ENCODE measurements around the gene RHOBTB3.
"Not testable (repeated sequence)": the region's sequence is repeated elsewhere in the genome, so short reads cannot be mapped to it uniquely, and the experiment has no call there.

RHOBTB3 gene

DNA sequence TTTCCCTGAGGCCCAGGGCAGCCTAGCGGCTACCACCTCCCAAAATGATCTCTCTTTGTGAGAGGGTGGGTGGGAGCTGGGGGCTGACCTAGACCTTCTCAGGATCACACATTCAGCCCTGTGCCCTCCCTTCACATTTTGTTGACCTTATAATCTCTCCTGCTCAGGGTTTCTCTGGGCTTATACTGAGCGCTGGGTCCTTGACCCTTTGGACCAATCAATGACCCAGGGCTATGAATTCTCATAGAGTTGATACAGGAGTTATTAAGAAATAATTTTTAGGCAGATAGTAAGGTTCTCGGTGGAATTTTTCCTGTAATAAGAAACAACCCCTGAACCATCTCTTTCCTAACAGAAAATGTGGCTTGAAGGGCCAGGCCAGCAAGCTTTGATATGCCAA, 69.4 kb downstream of the RHOBTB3 start:
- no peak for DNase-seq (ENCODE audit: low spot score)

DNA sequence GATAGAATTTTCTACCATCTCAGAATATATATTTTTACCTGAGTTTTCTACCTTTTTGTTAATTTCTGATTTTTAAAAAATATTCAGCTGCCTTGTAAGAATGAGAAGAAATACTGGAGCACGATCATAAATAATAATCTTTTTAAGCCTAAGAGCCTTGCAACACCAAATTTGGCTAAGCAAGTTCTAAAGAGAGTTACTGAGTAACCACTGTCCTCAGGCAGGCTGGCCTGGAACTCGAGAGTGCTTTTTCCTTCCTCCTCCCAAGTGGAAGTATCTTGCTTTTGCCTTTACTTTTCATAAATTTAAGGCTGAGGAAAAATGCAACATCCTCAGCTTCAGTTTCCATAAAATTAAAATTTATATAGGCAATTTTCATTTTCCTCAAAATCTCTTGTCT, 70.4 kb downstream of the RHOBTB3 start:
- DNase-seq (ENCODE audit: low spot score): no peak

- no peak for DNase-seq (ENCODE audit: low spot score)
Measured at GRCh38 chr5:95801961-95802360, 70.8 kb downstream of the RHOBTB3 start.

DNA sequence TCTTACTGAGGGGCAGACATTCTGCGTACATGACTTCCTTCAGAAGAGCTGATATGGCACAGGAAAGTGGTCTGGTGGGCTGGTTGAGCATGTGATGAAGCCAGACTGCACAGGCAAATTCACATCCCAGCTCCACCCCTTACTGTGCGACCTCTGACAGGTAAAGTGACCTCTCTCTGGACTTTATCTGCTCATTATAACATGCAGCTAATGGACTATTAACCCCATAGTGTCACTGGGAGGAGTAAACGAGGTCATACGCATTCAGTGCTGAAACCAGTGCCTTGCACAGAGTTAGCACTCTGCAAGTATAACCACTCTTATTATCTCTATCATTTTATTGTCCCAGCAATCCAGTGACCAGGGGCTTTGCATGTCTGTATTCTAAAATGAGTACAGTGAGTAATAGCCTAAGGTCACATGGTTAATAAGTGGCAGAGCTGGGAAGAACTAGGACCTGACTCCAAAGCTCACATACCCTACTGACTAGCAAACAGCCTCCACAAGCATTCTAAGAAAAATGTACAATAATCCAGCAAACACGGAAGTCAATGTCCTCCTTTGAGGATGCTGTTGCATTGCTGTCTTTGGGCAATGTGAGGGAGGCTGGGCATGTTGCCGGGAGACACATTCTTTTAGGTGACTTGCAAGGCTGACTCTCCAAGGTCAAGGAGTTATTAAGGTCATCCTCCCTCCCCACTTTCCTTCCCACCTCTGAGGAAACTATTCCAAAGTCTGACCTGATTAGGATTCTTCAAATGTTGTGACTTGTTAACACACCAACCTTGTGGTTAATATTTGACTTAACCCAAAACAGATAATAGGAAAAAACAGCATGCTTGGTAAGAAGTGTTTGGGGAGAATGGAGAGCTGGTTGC, 72.4 kb downstream of the RHOBTB3 start:
- no peak for DNase-seq (ENCODE audit: low spot score)

DNA sequence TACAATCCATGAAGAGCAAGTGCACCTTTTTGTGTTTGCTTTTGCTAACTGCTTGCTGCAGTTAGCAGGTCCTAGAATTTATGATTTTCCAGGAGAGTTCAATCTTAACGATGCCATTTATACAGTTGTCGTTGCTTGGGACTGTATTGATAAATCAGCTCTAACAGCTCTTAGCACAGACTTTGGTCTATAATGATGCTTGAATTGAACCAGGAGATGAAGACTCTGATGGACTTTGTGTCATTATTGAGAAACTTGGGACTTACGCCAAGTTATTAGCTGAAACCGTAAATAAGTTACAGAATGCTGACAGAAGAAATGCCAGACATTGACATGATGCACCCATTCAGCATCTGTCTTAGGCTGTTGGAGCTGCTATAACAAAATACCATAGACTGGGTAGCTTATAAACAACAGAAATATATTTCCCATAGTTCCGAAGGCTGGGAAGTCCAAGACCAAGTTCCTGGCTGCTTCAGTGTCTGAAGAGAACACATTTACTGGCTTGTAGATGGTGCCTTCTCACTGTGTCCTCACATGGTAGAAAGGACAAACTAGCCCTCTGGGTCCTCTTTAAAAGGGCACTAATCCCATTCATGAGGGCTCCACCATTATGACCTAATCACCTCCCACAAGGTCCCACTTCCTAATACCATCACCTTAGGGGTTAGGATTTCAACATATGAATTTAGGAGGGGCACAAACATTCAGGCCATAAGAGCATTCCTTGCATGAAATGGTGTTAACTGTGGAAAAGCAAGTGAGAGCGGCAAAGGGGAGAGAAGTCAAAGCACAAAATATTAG, 73.8 kb downstream of the RHOBTB3 start:
- no peak for DNase-seq (ENCODE audit: low spot score)

- no peak for DNase-seq (ENCODE audit: low spot score)
Measured at GRCh38 chr5:95806687-95807086, 75.6 kb downstream of the RHOBTB3 start.

- DNase-seq (ENCODE audit: low spot score): no peak
Measured at GRCh38 chr5:95808013-95808685, 77.0 kb downstream of the RHOBTB3 start.

DNA sequence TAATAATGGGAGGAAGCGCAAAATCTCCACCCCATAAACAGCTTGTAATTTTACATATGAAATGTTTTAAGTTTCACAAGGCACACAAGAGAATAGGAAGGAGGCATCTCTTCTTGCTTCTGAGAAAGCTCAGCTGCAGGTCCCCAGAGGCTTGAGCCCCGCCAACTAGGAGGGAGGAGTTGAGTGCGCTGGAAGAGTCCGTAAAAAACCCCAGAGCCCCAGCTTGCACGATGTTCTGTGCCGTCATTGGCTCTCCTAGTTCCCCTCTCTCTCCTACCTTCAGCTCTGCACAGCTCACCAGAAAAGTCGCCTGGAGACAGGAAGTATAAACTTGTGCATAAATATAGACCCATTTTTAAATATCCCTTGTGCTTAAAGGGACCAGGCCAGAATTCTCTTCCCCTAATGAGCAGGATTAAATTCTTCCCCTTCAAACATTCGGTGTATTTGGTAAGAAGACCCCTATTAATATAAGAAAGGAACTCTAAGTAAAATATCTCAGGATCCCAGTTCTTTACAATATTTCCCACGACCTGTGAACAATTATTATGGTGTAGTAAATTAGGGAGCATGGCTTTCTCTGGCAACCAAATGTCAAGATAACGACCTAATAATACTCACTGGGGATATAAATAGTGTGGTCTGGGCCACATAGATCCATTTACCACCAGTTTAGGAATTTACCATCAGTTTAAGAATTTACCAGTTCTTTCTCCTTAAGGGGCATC, 77.7 kb downstream of the RHOBTB3 start:
- DNase-seq (ENCODE audit: low spot score): peak; percentile 61

GRCh38 chr5:95809414-95809960, 78.4 kb downstream of the RHOBTB3 start:
- peak; percentile 33 for DNase-seq (ENCODE audit: low spot score)

DNA sequence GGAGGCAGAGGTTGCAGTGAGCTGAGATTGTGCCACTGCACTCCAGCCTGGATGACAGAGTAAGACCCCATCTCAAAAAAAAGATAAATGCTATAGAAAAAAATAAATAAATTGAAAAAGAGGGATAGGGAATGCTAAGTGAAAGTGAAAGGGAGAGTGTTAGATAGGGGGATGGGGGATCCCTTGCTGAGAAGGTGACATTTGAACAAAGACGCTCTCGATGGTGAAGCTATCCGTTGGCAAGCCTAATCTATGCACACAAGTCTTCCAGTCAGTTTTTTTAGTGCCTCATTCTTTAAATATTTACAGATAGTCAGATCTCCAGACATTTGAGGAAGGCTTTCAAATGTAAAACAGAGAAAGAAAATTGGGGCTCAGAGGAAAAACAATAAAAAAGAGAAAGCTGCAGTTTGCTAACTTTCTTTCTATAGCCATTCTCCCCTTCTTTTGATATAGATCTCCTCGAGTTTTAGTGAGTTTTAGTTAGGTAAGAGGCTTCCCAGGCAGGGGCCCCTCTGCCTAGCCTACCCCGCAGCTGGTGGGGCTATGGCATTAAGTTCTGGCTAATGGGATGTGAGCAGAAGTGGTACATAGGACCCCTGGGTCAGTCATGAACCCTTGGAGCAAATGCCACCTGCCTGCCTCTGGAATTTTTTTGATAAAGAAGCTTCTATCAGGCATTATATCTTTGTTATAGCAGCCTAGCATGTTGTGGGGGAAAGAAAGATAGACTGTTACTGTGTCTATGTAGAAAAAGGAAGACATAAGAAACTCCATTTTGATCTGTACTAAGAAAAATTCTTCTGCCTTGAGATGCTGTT, 79.4 kb downstream of the RHOBTB3 start:
- DNase-seq (ENCODE audit: low spot score): no peak

GRCh38 chr5:95811126-95811423, 79.9 kb downstream of the RHOBTB3 start:
- DNase-seq (ENCODE audit: low spot score): not testable (repeated sequence)

- DNase-seq (ENCODE audit: low spot score): not testable (repeated sequence)
Measured at GRCh38 chr5:95811461-95812073, 80.4 kb downstream of the RHOBTB3 start.

GRCh38 chr5:95812074-95812471, 80.9 kb downstream of the RHOBTB3 start:
- no peak for DNase-seq (ENCODE audit: low spot score)

GRCh38 chr5:95813035-95813434, 81.9 kb downstream of the RHOBTB3 start:
- DNase-seq (ENCODE audit: low spot score): not testable (repeated sequence)

DNA sequence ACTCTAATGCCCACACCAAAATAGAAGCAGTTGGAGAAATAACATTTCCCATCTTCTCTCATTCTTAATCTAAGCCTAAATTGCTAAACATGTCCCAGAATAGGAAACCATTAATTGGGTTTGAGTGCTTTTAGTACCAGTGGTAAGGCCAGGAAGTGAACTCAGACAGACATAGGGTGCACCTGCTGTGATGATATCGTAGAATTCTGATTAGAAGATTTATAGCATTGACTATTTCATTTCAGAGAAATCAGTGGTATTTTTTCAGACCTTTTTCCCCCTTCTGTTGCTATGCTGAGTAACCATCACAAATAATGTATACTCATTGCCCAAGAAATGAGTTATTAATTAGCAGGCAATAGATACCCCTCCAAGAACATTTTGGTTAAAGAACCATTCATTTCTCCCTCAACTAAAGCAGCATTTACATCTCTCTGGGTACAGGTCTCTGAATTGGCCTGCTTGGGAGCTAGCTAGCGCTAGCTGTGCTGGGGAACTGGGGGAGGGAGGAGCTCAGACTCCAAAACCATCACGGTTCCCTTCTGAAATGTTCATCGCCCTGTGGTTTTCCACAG, 84.1 kb downstream of the RHOBTB3 start:
- no peak for DNase-seq (ENCODE audit: low spot score)

DNA sequence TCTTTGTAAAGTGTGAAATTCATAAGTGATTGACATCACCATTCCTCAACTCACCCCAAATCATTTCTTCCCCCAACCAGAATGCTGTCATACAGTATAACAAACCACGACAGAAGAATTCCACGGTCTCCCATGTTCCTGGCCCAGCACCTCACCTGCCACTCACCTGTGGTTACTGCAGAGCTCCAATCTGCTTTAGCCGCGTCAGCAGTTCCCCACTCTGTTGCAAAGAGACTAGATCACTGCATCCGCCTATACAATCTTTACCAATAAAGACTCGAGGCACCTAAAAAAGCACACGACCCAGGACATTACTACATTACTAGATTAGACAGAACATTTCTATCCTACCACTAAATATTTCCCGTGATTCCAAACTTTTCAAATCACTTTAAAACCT, 85.2 kb downstream of the RHOBTB3 start:
- DNase-seq (ENCODE audit: low spot score): no peak

- no peak for DNase-seq (ENCODE audit: low spot score)
Measured at GRCh38 chr5:95816776-95817175, 85.6 kb downstream of the RHOBTB3 start.

- DNase-seq (ENCODE audit: low spot score): no peak
Measured at GRCh38 chr5:95817430-95817829, 86.3 kb downstream of the RHOBTB3 start.

DNA sequence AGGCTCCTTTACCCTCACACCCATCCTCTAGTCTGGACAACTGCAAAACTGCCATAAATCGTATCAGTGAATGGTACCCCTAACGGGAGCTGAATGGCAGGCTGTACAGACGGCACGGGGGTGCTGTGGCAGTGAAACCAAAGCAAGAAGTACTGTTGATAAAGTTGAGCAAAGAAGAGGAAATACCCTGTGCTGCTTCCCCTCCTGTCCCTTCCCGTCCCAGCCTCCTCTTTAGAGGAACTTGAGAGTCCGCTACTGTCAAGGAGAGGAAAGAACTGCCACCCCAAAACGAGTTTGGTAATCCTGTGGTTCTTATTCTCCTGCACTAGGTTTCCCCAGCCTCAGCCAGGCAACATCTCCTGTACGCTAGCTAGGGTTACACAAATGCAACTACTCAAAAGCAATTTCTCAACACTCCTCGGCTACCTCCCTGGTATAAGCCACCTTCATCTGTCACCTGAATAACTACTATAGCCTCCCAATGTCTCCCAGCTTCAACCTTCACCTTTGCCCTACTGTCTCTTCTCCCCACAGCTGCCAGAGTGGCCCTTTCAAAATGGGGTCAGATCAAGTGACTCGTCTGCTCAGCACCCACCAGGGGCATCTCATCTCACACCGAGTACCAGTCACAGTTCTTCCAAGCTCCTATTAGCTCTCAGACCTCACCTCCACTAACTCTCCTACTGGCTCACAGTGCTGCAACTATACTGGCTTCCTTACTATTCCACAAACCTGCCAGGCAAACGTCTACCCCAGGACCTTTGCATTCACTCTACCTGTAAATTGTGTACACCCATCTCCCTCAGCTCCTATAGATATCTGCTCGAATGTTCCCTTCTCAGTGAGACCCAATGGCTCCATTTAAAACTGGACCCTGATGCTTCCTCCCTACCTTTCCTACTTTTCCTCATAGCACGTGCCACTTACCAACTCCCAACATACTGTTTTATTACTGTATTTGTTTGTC, 87.3 kb downstream of the RHOBTB3 start:
- peak; percentile 60 for DNase-seq (ENCODE audit: low spot score)
